OCI-LY1 (cell line): ENCODE results near the gene ZNF319.

Experiments used
- H2AFZ ChIP-seq: fragments of 200-600 bp; sonication (generic), shearing (Covaris generic); 2 replicates; pipeline ENCODE4 v1.6.0; 2014; ENCODE audit warnings: antibody characterized with exemption, mild to moderate bottlenecking, low read length
- H3F3A ChIP-seq: fragments of 200-600 bp; sonication (generic), shearing (Covaris generic); 2 replicates; pipeline ENCODE4 v1.6.0; 2014; ENCODE audit warnings: mild to moderate bottlenecking, antibody characterized with exemption, low read length, moderate library complexity; ENCODE audit not compliant: insufficient read depth
- H3K27ac ChIP-seq: fragments of 200-600 bp; sonication (generic); 2 replicates; pipeline ENCODE4 v1.5.1; 2014; ENCODE audit warnings: low read length, mixed run types, mild to moderate bottlenecking, low read depth; ENCODE audit not compliant: poor library complexity, severe bottlenecking
- H3K27me3 ChIP-seq: fragments of 200-600 bp; sonication (generic); 2 replicates; pipeline ENCODE4 v1.6.0; 2014; ENCODE audit warnings: antibody characterized with exemption, mild to moderate bottlenecking, low read length, moderate library complexity; ENCODE audit not compliant: insufficient read depth
- H3K36me3 ChIP-seq: fragments of 200-600 bp; sonication (generic); 2 replicates; pipeline ENCODE4 v1.6.1; 2014; ENCODE audit warnings: mild to moderate bottlenecking, antibody characterized with exemption, low read length, moderate library complexity, mixed read lengths; ENCODE audit not compliant: insufficient read depth
- H3K4me1 ChIP-seq: fragments of 200-600 bp; sonication (generic); 2 replicates; pipeline ENCODE4 v1.5.1; 2014; ENCODE audit warnings: mild to moderate bottlenecking, low read length, moderate library complexity; ENCODE audit not compliant: insufficient read depth, severe bottlenecking
- H3K4me2 ChIP-seq: fragments of 200-600 bp; sonication (generic), shearing (Covaris generic); 2 replicates; pipeline ENCODE4 v1.6.1; 2014; ENCODE audit warnings: low read length
- H3K4me3 ChIP-seq: fragments of 200-600 bp; sonication (generic); 2 replicates; pipeline ENCODE4 v1.5.1; 2014; ENCODE audit warnings: low read length, low read depth, mild to moderate bottlenecking, mixed read lengths; ENCODE audit not compliant: poor library complexity, severe bottlenecking
- H3K79me2 ChIP-seq: fragments of 200-600 bp; shearing (Covaris generic); 2 replicates; pipeline ENCODE4 v1.6.1; 2016; ENCODE audit warnings: mixed run types, low read length, mixed read lengths; ENCODE audit not compliant: insufficient read depth
- H3K9ac ChIP-seq: fragments of 200-600 bp; sonication (generic), shearing (Covaris generic); 2 replicates; pipeline ENCODE4 v1.6.1; 2014; ENCODE audit warnings: mild to moderate bottlenecking, low read length, mixed read lengths
- H3K9me2 ChIP-seq: fragments of 200-600 bp; sonication (generic), shearing (Covaris generic); 2 replicates; pipeline ENCODE4 v1.6.1; 2014; ENCODE audit warnings: low read depth, mild to moderate bottlenecking, low read length, mixed read lengths
- H3K9me3 ChIP-seq: fragments of 200-600 bp; shearing (Covaris generic); 2 replicates; pipeline ENCODE4 v1.6.1; 2014; ENCODE audit warnings: low read length, mixed read lengths
- H4K20me1 ChIP-seq: fragments of 200-600 bp; sonication (generic), shearing (Covaris generic); 2 replicates; pipeline ENCODE4 v1.6.0; 2016; ENCODE audit warnings: mild to moderate bottlenecking, low read length; ENCODE audit not compliant: insufficient read depth
- EZH2 ChIP-seq: fragments of 200-600 bp; sonication (generic), shearing (Covaris generic); IDR thresholded peaks from 2 replicates; pipeline ENCODE4 v1.8.0; 2017; ENCODE audit warnings: borderline replicate concordance, mixed run types, mild to moderate bottlenecking, antibody characterized with exemption, low read length, moderate library complexity, mixed read lengths
- TF ChIP-seq, protein P1 (sequence below): fragments of 200-600 bp; sonication (generic), shearing (Covaris generic); IDR thresholded peaks from 2 replicates; pipeline ENCODE4 v1.5.1; 2017; ENCODE audit warnings: mild to moderate bottlenecking, antibody characterized with exemption, low read length, moderate library complexity, mixed read lengths

The ZNF319 gene

GRCh38 chr16:57988929-57989328 is 11.5 kb downstream of the ZNF319 start:
- no peaks in the 10 kb centered on the region for H3K36me3 ChIP-seq
- no peaks in the 10 kb centered on the region for H3K79me2 ChIP-seq
- no peak overlapping the region for H3K4me3 ChIP-seq
- no peaks in the 10 kb centered on the region for H3K9me2 ChIP-seq
- no peaks in the 10 kb centered on the region for H4K20me1 ChIP-seq
- TF ChIP-seq, protein P1, sequence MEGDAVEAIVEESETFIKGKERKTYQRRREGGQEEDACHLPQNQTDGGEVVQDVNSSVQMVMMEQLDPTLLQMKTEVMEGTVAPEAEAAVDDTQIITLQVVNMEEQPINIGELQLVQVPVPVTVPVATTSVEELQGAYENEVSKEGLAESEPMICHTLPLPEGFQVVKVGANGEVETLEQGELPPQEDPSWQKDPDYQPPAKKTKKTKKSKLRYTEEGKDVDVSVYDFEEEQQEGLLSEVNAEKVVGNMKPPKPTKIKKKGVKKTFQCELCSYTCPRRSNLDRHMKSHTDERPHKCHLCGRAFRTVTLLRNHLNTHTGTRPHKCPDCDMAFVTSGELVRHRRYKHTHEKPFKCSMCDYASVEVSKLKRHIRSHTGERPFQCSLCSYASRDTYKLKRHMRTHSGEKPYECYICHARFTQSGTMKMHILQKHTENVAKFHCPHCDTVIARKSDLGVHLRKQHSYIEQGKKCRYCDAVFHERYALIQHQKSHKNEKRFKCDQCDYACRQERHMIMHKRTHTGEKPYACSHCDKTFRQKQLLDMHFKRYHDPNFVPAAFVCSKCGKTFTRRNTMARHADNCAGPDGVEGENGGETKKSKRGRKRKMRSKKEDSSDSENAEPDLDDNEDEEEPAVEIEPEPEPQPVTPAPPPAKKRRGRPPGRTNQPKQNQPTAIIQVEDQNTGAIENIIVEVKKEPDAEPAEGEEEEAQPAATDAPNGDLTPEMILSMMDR: no peak
- no peak for TF ChIP-seq EZH2
- no peak overlapping the region for H2AFZ ChIP-seq
- 0 out of 2 replicates have a peak, but pooled peaks cover 6% of the 10 kb centered on the region for H3K27me3 ChIP-seq
- no peak overlapping the region for H3K4me2 ChIP-seq
- no peaks in the 10 kb centered on the region for H3K9me3 ChIP-seq
- no peak overlapping the region for H3K9ac ChIP-seq
- H3F3A ChIP-seq: no peaks in the 10 kb centered on the region
- H3K27ac ChIP-seq: no peak overlapping the region
- H3K4me1 ChIP-seq: no peaks in the 10 kb centered on the region

DNA sequence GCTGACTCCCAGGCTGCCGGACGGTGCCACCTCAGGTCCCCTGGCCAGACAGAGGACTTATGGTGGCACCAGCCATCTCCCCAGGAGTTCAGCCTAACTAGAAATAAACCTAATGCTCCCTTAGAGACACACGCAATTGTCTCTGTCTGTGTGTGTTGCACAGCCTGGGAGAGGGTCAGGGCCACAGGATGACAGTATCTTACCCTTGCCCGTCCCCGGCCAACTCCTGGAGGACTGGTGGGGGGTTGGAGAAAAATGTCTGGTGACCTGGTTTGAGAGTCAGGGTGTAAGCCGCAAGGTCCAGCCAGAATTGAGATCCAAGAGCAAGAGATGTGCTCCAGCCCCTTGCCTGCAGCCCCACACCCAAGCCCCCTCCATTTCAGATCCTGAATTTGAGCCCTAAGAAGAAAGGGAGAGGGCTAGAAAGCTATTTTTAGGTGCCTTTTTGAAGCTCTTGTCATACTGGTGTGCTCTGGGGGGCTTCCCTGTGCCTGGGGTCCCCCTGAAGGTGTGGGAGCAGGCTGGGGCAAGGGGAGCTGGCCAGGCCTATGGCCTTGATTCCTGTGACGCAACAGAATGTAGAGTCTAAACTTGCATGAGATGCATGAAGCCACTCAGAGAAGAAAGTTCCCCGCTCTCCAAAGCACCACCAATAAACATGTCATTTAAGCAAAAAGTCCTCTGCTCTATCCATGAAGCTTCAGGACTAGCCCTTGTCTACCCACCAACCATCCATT is 12.9 kb downstream of the ZNF319 start:
- Histone ChIP-seq H3K9me2 (no peaks in the 10 kb centered on the region), H3F3A (no peaks in the 10 kb centered on the region), H3K4me3 (no peak overlapping the region), H3K79me2 (no peaks in the 10 kb centered on the region), H3K36me3 (no peaks in the 10 kb centered on the region), H3K27me3 (0 out of 2 replicates have a peak, but pooled peaks cover 6% of the 10 kb centered on the region), H3K9ac (no peak overlapping the region), H3K9me3 (no peaks in the 10 kb centered on the region), H4K20me1 (no peaks in the 10 kb centered on the region), H3K4me2 (no peak overlapping the region), H2AFZ (no peak overlapping the region), H3K4me1 (no peaks in the 10 kb centered on the region), H3K27ac (no peak overlapping the region)
- TF ChIP-seq, protein P1: no peak
- TF ChIP-seq EZH2: no peak

DNA sequence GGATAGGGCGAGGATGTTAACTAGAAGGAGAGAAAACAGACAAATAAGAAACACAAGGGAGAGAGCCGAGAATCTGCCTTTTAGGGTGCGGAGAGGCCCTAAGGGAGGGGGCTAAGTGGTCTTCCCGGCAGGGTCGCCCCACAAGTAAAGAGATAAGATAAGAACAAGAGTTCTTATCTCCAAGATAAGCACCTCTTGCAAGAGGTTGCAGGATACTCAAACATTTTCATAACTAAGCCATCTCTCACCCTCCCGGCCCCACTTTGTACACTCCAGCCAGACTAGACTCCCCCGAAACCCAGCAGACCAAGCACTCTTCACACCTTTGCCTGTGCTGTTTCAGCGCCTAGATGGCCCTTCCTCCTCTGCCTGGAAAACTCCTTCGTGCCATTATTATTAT is 14.3 kb downstream of the ZNF319 start:
- Histone ChIP-seq H3K79me2 (no peaks in the 10 kb centered on the region), H3K4me1 (no peaks in the 10 kb centered on the region), H3K9me3 (no peaks in the 10 kb centered on the region), H3K9ac (no peak overlapping the region), H2AFZ (no peak overlapping the region), H3K4me3 (no peak overlapping the region), H3K27ac (no peak overlapping the region), H3F3A (no peaks in the 10 kb centered on the region), H3K9me2 (no peaks in the 10 kb centered on the region), H3K4me2 (no peak overlapping the region), H3K36me3 (no peaks in the 10 kb centered on the region), H3K27me3 (0 out of 2 replicates have a peak, but pooled peaks cover 3% of the 10 kb centered on the region), H4K20me1 (no peaks in the 10 kb centered on the region)
- no peak for TF ChIP-seq EZH2
- TF ChIP-seq, protein P1: no peak
